Fibroblast of mammary gland (primary cell): ENCODE measurements around the gene EDDM3A.

ENCODE experiments used
- DNase-seq: peaks from one replicate; pipeline ENCODE4 v3.0.0-alpha.2; 2010; ENCODE audit warnings: low read depth
- H3K4me3 ChIP-seq: 2 replicates; pipeline ENCODE4 v1.5.1; 2011; ENCODE audit warnings: low read depth, mild to moderate bottlenecking, low read length, moderate library complexity; ENCODE audit not compliant: control insufficient read depth
- CTCF ChIP-seq: conservative IDR thresholded peaks from 2 replicates; pipeline ENCODE4 v1.5.1; 2011; ENCODE audit warnings: low read depth, low read length, inconsistent platforms; ENCODE audit not compliant: control insufficient read depth, insufficient read depth

Gene EDDM3A

GRCh38 chr14:20782280-20782890, 36.7 kb downstream of the EDDM3A start:
- no peak for DNase-seq
- no peak for TF ChIP-seq CTCF
- no peak overlapping the region for H3K4me3 ChIP-seq

- no peak overlapping the region for H3K4me3 ChIP-seq
- DNase-seq: no peak
- TF ChIP-seq CTCF: no peak
These were observed 41.3 kb downstream of the EDDM3A start for GRCh38 chr14:20787025-20787424.

DNA sequence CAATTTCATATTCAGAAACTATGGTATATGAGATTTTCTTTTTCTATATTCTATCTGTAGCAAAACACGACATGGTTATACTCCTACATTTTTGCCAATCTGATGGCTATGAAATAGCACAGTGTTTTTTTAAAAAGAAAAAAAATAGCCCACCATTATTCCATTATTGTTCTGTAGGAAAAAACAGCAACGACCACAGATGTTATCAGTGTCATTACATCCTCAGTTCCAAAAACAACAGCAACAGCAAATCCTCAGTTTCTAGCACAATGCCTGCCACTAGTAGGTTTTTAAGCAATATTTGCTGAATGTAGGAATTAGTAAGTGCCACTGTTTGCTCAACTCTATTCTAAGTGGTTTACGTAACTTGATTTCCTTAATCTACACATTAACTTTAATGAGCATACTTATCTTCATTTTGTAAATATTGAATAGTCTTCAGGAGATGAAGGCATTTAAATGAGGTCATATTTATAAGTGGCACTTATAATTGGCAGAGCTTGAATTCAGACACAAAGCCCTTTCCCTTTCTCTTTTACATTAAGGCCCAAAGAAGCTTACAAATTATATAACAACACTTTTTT, 43.6 kb downstream of the EDDM3A start:
- H3K4me3 ChIP-seq: no peak overlapping the region
- no peak for TF ChIP-seq CTCF
- DNase-seq: no peak

GRCh38 chr14:20790464-20791116, 44.9 kb downstream of the EDDM3A start:
- no peak for TF ChIP-seq CTCF
- DNase-seq: no peak
- no peak overlapping the region for H3K4me3 ChIP-seq

GRCh38 chr14:20791187-20791586, 45.5 kb downstream of the EDDM3A start:
- no peak for TF ChIP-seq CTCF
- H3K4me3 ChIP-seq: no peak overlapping the region
- DNase-seq: no peak

DNA sequence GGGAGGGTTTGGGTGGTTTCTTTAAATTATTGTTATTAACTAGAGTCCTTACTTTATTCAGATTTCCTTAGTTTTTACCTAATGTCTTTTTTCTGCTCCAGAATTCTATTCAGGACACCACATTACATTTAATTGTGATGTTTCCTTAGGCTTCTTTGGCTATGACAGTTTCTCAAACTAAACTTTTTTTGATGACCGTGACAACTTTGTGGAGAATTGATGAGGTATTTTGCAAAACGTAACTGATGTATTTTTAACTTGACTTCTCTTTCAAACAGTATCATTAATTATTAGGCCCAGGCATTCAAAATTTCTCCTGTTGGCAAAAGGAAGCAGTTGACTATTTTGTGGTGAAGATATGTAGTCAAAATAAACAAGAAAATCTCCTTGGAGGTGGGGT, 45.9 kb downstream of the EDDM3A start:
- DNase-seq: no peak
- no peak for TF ChIP-seq CTCF
- no peak overlapping the region for H3K4me3 ChIP-seq
